HG03139 (cell line): Measurements from ENCODE around the gene TTC34.

ENCODE experiments used
- ATAC-seq: cut with Tn5 transposase; IDR thresholded peaks from one replicate; pipeline ENCODE4 v1.9.1; 2021; ENCODE audit not compliant: unreplicated experiment

The TTC34 gene

GRCh38 chr1:2607641-2608091, 193.8 kb downstream of the TTC34 start:
- no peak for ATAC-seq

GRCh38 chr1:2606881-2607621, 194.4 kb downstream of the TTC34 start:
- no peak for ATAC-seq

GRCh38 chr1:2606396-2606880, 195.1 kb downstream of the TTC34 start:
- no peak for ATAC-seq

GRCh38 chr1:2605509-2606395, 195.7 kb downstream of the TTC34 start:
- no peak for ATAC-seq

- ATAC-seq = no peak
Measured at GRCh38 chr1:2604844-2605508, 196.5 kb downstream of the TTC34 start.

- no peak for ATAC-seq
Measured at GRCh38 chr1:2604156-2604843, 197.2 kb downstream of the TTC34 start.

- no peak for ATAC-seq
Measured at GRCh38 chr1:2603521-2604155, 197.9 kb downstream of the TTC34 start.

- no peak for ATAC-seq
Measured at GRCh38 chr1:2602866-2603520, 198.5 kb downstream of the TTC34 start.

GRCh38 chr1:2602311-2602835, 199.1 kb downstream of the TTC34 start:
- no peak for ATAC-seq

- ATAC-seq = no peak
Measured at GRCh38 chr1:2601721-2602303, 199.7 kb downstream of the TTC34 start.

GRCh38 chr1:2598329-2598931, 203.1 kb downstream of the TTC34 start:
- no peak for ATAC-seq

GRCh38 chr1:2597441-2598328, 203.8 kb downstream of the TTC34 start:
- ATAC-seq = no peak

GRCh38 chr1:2596530-2597333, 204.8 kb downstream of the TTC34 start:
- no peak for ATAC-seq

- no peak for ATAC-seq
Measured at GRCh38 chr1:2595812-2596529, 205.5 kb downstream of the TTC34 start.

- no peak for ATAC-seq
Measured at GRCh38 chr1:2595261-2595811, 206.2 kb downstream of the TTC34 start.

- ATAC-seq = no peak
Measured at GRCh38 chr1:2594641-2595131, 206.8 kb downstream of the TTC34 start.
